GM12874 (cell line): ENCODE results near the gene OSTF1.

Experiments used
- TF ChIP-seq, protein P1 (sequence below): IDR thresholded peaks from 2 replicates; pipeline ENCODE4 v1.5.1; 2011; ENCODE audit warnings: low read depth, mild to moderate bottlenecking, control low read depth, low read length, moderate library complexity; ENCODE audit not compliant: insufficient read depth

Gene OSTF1

DNA sequence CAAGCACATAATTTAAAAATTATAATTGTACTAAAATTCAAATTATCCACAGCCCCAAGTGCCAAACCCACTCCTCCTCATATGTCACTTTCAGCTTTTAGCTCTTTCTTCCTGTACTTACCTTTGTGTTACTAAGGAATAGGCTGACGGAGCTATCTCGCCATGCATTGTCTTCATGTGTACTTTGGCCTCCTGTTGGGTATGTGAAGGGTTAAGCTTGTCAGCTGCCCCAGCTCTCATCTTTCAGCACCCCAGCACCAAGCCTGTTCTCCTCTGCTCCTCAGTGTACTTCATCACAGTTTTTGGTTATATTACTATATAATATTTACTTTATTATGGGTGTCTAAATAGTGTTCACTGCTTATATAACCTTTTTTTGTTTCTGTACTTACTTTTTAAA, 46.2 kb downstream of the OSTF1 start:
- TF ChIP-seq, protein P1, sequence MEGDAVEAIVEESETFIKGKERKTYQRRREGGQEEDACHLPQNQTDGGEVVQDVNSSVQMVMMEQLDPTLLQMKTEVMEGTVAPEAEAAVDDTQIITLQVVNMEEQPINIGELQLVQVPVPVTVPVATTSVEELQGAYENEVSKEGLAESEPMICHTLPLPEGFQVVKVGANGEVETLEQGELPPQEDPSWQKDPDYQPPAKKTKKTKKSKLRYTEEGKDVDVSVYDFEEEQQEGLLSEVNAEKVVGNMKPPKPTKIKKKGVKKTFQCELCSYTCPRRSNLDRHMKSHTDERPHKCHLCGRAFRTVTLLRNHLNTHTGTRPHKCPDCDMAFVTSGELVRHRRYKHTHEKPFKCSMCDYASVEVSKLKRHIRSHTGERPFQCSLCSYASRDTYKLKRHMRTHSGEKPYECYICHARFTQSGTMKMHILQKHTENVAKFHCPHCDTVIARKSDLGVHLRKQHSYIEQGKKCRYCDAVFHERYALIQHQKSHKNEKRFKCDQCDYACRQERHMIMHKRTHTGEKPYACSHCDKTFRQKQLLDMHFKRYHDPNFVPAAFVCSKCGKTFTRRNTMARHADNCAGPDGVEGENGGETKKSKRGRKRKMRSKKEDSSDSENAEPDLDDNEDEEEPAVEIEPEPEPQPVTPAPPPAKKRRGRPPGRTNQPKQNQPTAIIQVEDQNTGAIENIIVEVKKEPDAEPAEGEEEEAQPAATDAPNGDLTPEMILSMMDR = no peak

DNA sequence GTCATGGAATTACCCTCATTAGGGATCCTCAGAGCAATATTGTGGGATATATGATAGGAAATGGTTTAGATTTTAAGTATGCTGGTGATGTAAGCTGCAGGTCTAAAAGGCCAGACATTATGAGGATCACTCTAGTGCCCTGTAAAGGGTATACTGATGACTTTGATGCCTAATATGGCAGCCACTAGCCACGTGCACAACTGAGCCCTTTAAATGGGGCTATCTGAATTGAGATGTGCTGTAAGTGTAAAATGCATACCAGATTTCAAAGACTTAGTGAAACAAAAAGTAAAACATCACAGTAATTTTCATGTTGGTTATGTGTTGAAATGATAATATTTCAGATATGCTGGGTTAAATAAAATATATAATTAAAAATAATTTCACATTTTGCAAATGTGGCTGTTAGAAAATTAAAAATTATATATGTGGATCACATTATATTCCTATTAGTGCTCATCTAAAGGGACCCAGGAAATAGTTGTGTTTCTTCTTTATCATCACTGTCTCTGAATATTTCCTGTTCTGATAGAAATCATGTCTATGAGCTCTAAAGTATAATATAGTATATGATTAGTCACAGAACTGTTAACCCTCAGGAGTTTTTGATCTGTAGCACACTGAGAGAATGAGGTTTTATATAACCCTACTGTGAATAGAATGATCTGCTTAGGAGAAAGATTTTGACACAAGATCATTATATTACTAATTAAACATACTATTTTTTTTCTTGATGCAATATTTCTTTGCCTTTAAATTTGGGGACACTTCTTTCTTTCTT, 50.1 kb downstream of the OSTF1 start:
- TF ChIP-seq, protein P1 = no peak

DNA sequence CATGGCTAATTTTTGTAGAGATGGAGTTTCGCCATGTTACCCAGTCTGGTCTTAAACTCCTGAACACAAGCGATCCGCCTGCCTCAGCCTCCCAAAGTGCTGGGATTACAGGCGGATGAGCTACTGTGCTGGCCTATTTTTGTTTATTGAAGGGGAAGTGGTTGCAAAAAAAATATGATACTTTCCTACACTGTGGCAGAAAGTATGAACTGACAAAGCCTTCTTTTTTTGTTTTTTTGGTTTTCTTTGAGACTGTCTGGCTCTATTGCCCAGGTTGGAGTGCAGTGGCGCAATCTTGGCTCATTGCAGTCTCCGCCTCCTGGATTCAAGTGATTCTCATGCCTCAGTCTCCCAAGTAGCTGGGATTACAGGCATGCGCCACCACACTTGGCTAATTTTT, 50.9 kb downstream of the OSTF1 start:
- TF ChIP-seq, protein P1 = no peak

DNA sequence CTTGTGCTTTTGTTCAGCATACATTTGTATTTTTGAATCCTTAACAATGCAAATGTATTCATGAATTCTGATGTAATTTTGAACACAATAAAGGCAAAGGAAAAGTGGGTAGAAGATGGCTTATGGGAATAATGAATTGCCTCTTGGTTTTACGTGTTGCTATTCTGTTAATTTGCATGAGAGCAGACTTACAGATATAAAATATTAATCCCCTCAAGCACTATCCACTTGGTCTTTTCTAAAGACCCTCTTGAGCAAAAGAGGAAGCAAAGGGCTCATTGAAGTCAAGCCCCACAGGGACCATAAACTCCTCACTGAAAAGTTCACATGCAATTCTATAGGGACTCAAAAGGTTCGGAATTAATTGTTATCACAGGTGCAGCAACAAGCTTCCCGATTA, 51.9 kb downstream of the OSTF1 start:
- TF ChIP-seq, protein P1 = no peak

DNA sequence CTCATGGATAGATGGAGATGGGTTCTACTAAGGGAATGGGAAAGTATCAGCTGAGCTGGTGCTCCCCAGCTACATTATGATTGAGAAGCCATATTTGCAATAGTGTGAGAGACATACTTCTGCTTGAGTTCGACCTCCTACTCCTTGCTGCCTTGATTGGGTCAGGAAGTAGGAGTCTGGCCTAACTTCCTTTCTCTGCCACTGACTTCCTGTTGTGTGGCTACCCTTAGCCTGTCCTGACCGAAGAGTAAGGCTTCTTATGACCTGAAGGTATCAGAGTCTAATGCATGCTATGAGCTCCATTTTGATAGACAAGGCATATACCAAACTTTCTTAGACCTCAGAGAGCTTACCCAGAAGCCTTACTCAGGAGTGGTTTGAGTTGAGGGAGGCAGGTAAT, 53.9 kb downstream of the OSTF1 start:
- TF ChIP-seq, protein P1 = no peak

DNA sequence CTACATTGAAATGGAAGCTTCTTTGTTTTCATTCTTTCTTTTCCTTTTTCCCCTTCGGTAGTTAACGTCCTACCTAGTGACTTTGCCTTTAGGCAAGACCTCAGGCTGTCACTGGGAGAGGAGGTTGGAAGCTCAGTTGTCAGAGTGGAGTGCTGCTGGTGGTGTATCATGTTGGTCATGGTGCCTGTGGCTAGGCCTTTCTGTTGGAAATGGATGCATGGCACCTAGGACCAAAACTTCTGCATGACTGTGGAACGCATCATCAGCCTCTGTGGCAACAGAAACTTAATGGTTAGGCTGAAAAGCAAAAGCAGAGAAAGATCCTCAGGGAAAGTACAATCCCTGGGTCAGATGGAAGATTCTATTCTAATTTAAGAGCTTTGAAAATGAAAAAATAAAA, 57.9 kb downstream of the OSTF1 start:
- TF ChIP-seq, protein P1 = no peak

DNA sequence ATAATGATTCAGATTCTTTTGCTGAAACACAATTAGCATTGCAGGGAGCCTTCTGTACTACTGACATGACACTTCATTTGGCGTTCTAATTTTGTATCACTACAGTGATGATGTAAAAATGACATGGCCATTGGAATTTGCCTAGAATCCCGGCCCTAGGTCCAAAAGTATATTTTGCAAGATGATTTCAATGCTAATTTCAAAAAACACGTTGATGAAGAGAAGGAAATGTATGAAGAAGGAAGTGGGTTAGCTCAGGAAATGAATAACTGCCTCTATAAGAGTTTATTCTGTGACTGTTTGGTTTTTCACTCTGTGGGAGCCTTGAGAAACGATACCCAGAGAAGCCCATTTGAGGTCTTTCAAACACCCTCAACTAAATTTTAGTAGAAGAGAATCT, 59.3 kb downstream of the OSTF1 start:
- TF ChIP-seq, protein P1 = no peak
